GM19395 (cell line): ENCODE data around the gene SPACA7.
"Not testable (repeated sequence)": the region's sequence is repeated elsewhere in the genome, so short reads cannot be mapped to it uniquely, and the experiment has no call there.

Source experiments
- ATAC-seq: cut with Tn5 transposase; IDR thresholded peaks from one replicate; pipeline ENCODE4 v1.9.1; 2021; ENCODE audit warnings: mild to moderate bottlenecking, moderate library complexity; ENCODE audit not compliant: unreplicated experiment

The SPACA7 gene

GRCh38 chr13:112349681-112350080, 26.5 kb upstream of the SPACA7 start:
- ATAC-seq, result no peak

GRCh38 chr13:112350300-112350699, 25.9 kb upstream of the SPACA7 start:
- ATAC-seq, result no peak

DNA sequence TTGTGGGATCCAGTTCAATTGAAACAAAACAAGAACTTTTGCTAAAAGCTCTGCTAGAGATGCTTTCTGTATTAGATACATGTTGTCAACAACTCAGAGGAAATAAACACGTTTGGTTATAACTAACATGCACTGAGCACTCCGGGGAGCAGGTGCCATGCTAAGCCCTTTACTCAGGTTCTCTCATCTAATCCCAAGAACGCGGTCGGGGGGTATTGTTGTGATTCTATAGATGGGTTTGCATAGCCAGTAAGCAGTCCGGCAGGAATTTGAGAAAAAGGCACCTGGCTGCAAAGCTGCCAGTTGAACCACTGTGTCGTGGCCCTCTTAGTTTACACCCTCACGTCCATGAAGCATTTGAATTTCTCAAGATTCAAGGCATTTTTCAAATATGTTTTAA, 24.3 kb upstream of the SPACA7 start:
- no peak for ATAC-seq

DNA sequence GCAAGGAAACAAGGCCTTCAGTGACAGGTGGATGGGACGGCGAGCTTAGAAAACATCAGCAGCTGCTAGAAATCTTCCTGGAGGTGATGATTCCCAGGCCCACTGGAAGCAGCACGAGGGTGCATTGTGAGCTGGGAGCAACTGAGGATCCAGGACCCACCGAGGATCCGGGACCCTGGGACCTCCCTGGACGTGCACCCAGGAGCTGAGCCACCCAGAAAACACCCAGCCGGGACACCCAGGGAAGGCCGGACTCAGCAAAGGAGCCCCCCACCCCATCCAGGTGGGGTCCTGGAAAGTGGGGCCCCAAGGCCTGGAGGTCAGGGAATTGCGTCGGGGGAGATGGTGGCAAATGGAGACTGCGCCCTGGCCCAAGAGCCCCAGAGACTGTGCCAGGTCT, 22.3 kb upstream of the SPACA7 start:
- ATAC-seq, result no peak

DNA sequence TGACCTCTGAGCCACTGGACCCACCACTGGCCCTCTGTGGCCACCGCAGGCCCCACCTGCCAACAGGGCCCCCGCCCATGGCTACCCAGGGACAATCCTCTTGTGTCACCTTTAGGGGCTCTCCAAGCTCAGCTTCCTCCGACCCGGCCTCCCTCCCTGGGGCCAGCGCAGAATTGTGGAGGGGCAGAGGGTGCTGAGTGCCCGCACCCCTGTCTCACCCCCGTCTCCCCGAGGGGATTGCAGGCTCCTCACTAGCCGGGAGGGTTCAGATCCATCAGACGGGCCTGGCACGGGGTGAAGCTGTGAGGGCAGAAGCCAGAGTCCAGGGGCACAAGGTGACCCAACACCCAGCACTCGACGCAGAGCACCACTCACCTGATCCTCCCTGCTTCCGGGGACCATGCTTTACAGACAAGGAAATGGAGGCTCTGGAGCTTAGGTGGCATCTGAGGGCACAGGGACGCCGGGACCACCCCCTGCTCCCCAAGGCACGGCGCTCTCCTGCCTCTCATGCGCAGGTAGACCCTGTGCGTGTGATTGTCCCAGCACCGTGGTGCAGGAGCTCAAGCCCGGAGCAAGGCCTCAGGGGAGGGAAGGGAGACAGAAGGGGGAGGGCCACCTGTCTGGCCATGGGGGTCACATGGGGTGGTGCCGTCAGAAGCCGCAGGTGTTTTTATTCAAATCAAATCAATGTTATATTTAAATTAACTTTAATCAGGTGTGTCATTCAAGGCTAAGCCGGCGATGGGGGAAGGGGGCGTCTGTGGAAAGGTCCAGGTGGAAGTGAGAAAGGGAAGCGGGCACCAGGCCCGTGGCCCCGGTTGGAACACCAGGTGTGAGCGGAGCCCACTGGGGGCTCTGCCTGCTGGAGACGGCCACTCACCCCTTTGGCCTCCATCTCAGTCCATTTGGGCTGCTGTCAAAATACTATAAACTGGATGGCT, 21.6 kb upstream of the SPACA7 start:
- no peak for ATAC-seq

- ATAC-seq, result no peak
Measured at GRCh38 chr13:112355274-112355838, 20.8 kb upstream of the SPACA7 start.

- ATAC-seq, result no peak
Measured at GRCh38 chr13:112356190-112356589, 20.0 kb upstream of the SPACA7 start.

DNA sequence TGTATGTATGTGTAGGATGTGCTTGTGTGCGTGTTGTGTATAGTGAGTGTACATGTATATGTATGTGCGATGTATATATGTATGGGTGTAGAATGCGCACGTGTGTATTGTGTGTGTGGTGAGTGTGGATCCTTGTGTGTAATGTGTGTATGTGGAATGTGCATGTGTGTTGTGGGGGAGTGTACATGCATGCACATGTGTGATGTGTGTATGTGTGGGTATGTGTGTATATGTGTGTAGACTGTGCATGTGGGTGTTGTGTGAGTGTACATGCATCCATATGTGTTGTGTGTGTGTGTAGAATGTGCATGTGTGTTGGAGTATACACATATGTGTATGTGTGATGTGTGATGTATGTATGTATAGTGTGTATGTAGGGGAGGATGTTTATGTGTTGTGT, 18.0 kb upstream of the SPACA7 start:
- ATAC-seq, result no peak

DNA sequence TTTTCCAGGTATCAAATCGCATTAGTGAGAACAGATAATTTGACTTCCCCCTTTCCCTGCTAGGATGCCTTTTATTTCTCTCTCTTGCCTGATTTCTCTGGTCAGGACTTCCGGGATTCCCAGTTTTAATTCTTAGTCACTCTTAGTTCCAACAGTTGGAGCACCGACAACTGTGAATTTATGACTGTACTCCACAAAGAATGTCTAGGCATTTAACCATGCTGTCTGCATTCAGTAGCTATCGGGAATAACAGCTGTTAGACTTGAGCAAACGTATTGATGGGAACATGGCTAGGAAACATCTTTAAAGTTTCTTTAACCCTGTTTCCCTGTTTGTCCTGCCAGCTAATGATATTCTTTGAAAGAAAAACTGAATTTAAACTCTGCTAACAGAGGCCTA, 14.1 kb upstream of the SPACA7 start:
- ATAC-seq, result no peak

- ATAC-seq, result no peak
Measured at GRCh38 chr13:112363867-112364528, 12.2 kb upstream of the SPACA7 start.

GRCh38 chr13:112366907-112367646, 9.1 kb upstream of the SPACA7 start:
- ATAC-seq, result no peak

DNA sequence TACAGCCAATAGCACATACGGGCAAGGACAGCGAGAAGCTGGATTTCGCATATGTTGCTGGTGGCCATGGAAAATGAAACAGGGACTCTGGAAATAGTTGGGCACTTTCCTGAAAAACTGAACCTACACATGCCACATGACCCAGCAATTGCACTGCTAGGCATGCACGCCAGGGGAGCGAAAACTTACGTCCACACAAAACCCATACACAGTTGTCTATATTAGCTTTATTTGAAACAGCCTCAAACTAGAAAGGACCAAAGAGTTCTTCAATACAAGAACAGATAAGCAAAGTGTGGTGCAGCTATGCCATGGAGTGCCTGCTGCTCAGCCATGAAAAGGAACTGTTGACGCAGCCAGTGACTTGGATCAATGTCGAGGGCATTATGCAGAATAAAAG, 7.3 kb upstream of the SPACA7 start:
- ATAC-seq, result no peak

- no peak for ATAC-seq
Measured at GRCh38 chr13:112370311-112370710, 5.8 kb upstream of the SPACA7 start.

DNA sequence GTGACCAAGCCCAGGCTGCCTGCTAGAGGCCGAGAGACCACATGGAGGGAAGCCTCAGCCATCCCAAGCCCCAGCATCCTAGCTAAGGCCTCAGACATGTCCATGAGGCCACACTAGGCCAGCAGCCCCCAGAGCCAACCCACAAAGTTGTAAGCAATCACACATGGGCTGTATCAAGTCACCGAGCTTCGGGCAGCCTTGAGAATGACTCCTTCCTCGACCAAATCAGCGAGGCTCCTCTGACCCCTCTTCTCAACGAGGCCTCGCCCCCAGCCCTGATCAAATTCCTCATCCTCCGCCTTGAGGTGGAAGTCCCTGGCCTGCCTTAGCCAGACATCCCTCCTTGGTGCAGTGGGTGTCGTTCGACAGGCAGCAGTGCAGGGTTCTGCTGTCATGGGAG, 1.9 kb upstream of the SPACA7 start:
- ATAC-seq, result no peak

- ATAC-seq, result no peak
Measured at GRCh38 chr13:112391746-112392145, 15.6 kb downstream of the SPACA7 start.

DNA sequence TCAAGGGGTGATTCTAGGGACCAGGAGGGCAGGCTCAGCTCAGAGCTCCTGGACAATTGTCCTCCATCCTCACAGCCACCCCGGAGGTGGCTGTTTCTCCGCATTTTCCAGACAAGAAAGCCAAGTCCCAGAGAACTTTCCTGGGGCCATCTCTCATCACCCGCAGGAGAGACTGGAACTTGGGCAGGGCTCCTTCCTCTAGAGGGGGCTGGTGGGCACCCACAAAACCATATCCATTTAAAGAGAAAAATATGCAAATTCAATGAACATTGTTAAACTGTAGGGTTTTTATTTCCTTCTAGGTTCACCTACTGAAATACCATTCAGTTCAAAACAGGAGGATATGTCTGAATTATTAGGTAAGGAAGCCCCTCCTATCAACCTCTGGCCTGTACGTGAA, 16.6 kb downstream of the SPACA7 start:
- no peak for ATAC-seq

DNA sequence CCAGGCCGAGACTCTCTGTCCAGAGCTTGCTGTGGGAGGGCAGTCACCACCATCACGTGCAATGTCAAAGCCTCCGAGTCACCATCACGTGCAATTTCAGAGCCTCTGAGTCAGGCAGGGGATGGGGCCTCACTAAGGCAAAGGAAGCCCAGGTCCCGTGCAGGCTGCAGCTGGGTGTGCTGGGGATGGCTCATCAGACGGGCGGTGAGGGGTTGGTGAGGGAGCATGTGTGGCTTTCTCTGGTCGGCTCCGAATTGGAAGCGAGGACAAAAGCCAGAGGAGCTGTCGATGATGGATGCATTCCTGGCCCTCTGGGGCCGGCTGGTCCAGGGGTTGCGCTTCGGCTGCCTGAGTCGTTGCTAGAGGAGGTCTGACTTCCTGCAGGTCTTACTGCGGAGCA, 18.9 kb downstream of the SPACA7 start:
- not testable (repeated sequence) for ATAC-seq

DNA sequence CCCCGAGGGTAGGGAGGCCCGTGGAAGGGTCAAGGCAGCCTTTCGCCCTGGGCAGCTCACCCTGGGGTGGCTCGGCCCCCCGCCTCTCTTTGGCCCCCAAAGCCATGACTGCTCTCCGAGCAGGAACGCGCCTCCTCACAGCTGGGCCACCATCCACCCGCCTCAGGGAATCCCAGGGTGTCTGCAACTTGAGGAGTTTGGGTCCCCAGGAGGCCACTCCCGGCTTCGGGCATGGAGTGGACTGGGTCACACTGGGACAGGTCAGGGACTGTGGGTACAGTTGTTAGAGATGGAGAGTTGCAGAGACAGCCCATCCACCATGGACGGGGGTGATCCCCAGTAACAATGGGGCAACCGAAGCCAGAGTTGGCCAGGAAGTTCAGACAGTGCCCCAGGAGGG, 19.8 kb downstream of the SPACA7 start:
- ATAC-seq, result not testable (repeated sequence)

- no peak for ATAC-seq
Measured at GRCh38 chr13:112397108-112397507, 21.0 kb downstream of the SPACA7 start.

- not testable (repeated sequence) for ATAC-seq
Measured at GRCh38 chr13:112398347-112398746, 22.2 kb downstream of the SPACA7 start.

GRCh38 chr13:112409828-112410227, 33.7 kb downstream of the SPACA7 start:
- not testable (repeated sequence) for ATAC-seq
